Mucosa of descending colon (tissue), 3 donors: Measurements from ENCODE around the gene FN1. TPM values are rescaled to one million over a fixed set of nuclear protein-coding genes. Genes with fewer than 3 reads are reported as not detected.

ENCODE experiments used
- ATAC-seq: fragments of 200-7000 bp; cut with Tn5 transposase; one replicate; pipeline ENCODE4 v1.9.1; 2020; ENCODE audit warnings: mild to moderate bottlenecking, moderate library complexity
- DNase-seq, 3 donors: peaks; one replicate each; pipeline ENCODE4 v3.0.0-alpha.2; 2020
- H3K36me3 ChIP-seq: fragments of 200-600 bp; one replicate; pipeline ENCODE4 v1.8.0; 2021; ENCODE audit warnings: low read depth, mild to moderate bottlenecking
- H3K4me1 ChIP-seq: fragments of 200-600 bp; one replicate; pipeline ENCODE4 v1.8.0; 2021; ENCODE audit warnings: low read depth, mild to moderate bottlenecking
- H3K4me3 ChIP-seq: fragments of 200-600 bp; one replicate; pipeline ENCODE4 v1.8.0; 2021; ENCODE audit warnings: mild to moderate bottlenecking
- H3K9me3 ChIP-seq: fragments of 200-600 bp; one replicate; pipeline ENCODE4 v1.8.0; 2021; ENCODE audit warnings: mild to moderate bottlenecking
- CTCF ChIP-seq: fragments of 200-600 bp; IDR thresholded peaks from one replicate; pipeline ENCODE4 v1.8.0; 2022; ENCODE audit warnings: antibody characterized with exemption, mild to moderate bottlenecking
- intact Hi-C, 2 donors: fragments of 100-400 bp; cut with DNase I in 1 of 2; cut with micrococcal nuclease in 1 of 2; formaldehyde crosslinking; loops; one replicate each; pipeline versions ENCODE4 v1.11.0 to v1.11.1; 2022; cut with DNase I, micrococcal nuclease
- total RNA-seq, 3 donors: library from RNA; stranded (reverse); fragmentation: NEBNext Ultra II Directional in 2 of 3; extraction: Animal tissue kit (Norgen Biotek cat#: 25700) in 2 of 3; gene quantifications; one replicate each; pipeline versions ENCODE4 v1.2.1 to v1.2.4, GENCODE V29; 2021 to 2023
- donor health status: DM: no; HTN: no; CAD: no; lungs with moderate emphysema.
- donor health status: DM: no; HTN: no; CAD: no.
- donor health status: DM: no; HTN: yes; CAD: no.

The FN1 gene
- total RNA-seq, 3 donors from 2014 or later: 30.3 to 1,060 (median 208) TPM

GRCh38 chr2:215419113-215419512, 16.8 kb downstream of the FN1 start:
- Histone ChIP-seq H3K4me1 (no peaks in the 10 kb centered on the region), H3K36me3 (no peaks in the 10 kb centered on the region), H3K4me3 (no peak overlapping the region), H3K9me3 (no peaks in the 10 kb centered on the region)
- no peak for DNase-seq
- no peak for TF ChIP-seq CTCF
- no peak for ATAC-seq
- intact Hi-C loops: no loop called here

GRCh38 chr2:215418064-215418963, 17.6 kb downstream of the FN1 start:
- no peaks in the 10 kb centered on the region for H3K36me3 ChIP-seq
- intact Hi-C loops: no loop called here
- peak; percentile 59 for ATAC-seq

GRCh38 chr2:215417400-215417951, 18.4 kb downstream of the FN1 start:
- ATAC-seq: peak; percentile 39
- TF ChIP-seq CTCF: no peak
- Histone ChIP-seq H3K36me3 (no peaks in the 10 kb centered on the region), H3K4me1 (no peaks in the 10 kb centered on the region), H3K9me3 (no peaks in the 10 kb centered on the region), H3K4me3 (no peak overlapping the region)
- intact Hi-C loops: no loop called here
- DNase-seq: no peak

More at GRCh38 chr2:215418064-215418963, 17.6 kb downstream of the FN1 start:
- Histone ChIP-seq H3K4me3 (no peak overlapping the region), H3K4me1 (no peaks in the 10 kb centered on the region), H3K9me3 (no peaks in the 10 kb centered on the region)
- no peak for TF ChIP-seq CTCF
- no peak for DNase-seq

GRCh38 chr2:215416656-215417055, 19.2 kb downstream of the FN1 start:
- no peak for TF ChIP-seq CTCF
- intact Hi-C loops: no loop called here
- Histone ChIP-seq H3K4me1 (no peaks in the 10 kb centered on the region), H3K9me3 (no peaks in the 10 kb centered on the region), H3K36me3 (no peaks in the 10 kb centered on the region), H3K4me3 (no peak overlapping the region)
- no peak for ATAC-seq
- DNase-seq: no peak

GRCh38 chr2:215415820-215416577, 19.9 kb downstream of the FN1 start:
- intact Hi-C loops: no loop called here
- DNase-seq (no peak), ATAC-seq (no peak)
- no peaks in the 10 kb centered on the region for H3K36me3 ChIP-seq
- H3K9me3 ChIP-seq: no peaks in the 10 kb centered on the region
- no peaks in the 10 kb centered on the region for H3K4me1 ChIP-seq
- no peak overlapping the region for H3K4me3 ChIP-seq
- TF ChIP-seq CTCF: no peak
